Aorta (tissue), 5 donors: ENCODE data around the gene EFTUD2. TPM values are rescaled to one million over a fixed set of nuclear protein-coding genes. Genes with fewer than 3 reads are reported as not detected.

Source experiments
- ATAC-seq: fragments of 200-7000 bp; cut with Tn5 transposase; one replicate; pipeline ENCODE4 v1.9.1; 2022; ENCODE audit warnings: moderate library complexity; ENCODE audit not compliant: low FRiP score
- DNase-seq, 2 donors: peaks; one replicate each; pipeline ENCODE4 v3.0.0-alpha.2; 2020
- H3K27ac ChIP-seq, 2 donors: one replicate each; pipeline ENCODE4 v1.5.1; 2013; ENCODE audit warnings: low read length in 2 of 2, mild to moderate bottlenecking in 2 of 2, moderate library complexity in 2 of 2, control low read depth in 1 of 2, inconsistent platforms in 1 of 2, low read depth in 1 of 2
- H3K27me3 ChIP-seq, 2 donors: one replicate each; pipeline ENCODE4 v1.6.1; 2013; ENCODE audit warnings: control low read depth in 1 of 2, low read length in 1 of 2, mild to moderate bottlenecking in 1 of 2, moderate library complexity in 1 of 2; ENCODE audit not compliant: insufficient read depth in 2 of 2, control insufficient read depth in 1 of 2
- H3K36me3 ChIP-seq, 2 donors: one replicate each; pipeline ENCODE4 v1.6.1; 2013; ENCODE audit warnings: control low read depth in 1 of 2, low read length in 1 of 2, mild to moderate bottlenecking in 1 of 2; ENCODE audit not compliant: insufficient read depth in 2 of 2, control insufficient read depth in 1 of 2
- H3K4me1 ChIP-seq, 2 donors: one replicate each; pipeline ENCODE4 v1.6.1; 2013; ENCODE audit warnings: low read length in 2 of 2, control low read depth in 1 of 2, mild to moderate bottlenecking in 1 of 2, moderate library complexity in 1 of 2; ENCODE audit not compliant: insufficient read depth in 2 of 2, control insufficient read depth in 1 of 2
- H3K4me3 ChIP-seq, 2 donors: one replicate each; pipeline ENCODE4 v1.5.1; 2013; ENCODE audit warnings: low read length in 2 of 2, control low read depth in 1 of 2, mild to moderate bottlenecking in 1 of 2
- H3K9me3 ChIP-seq: one replicate; pipeline ENCODE4 v1.6.1; 2013; ENCODE audit warnings: mild to moderate bottlenecking, low read length; ENCODE audit not compliant: control insufficient read depth
- WGBS, 2 donors: extraction: QIAGEN DNeasy Blood & Tissue Kit; methylation state at CpG; one replicate each; pipeline ENCODE4 v1.1.7; 2013; 5-methylcytosine and 5-hydroxymethylcytosine counted together
- intact Hi-C, 2 donors: fragments of 100-400 bp; cut with DNase I; formaldehyde crosslinking; loops; one replicate each; pipeline versions ENCODE4 v1.14.2 to v1.15.0; 2022
- polyA plus RNA-seq, 2 donors: library from polyadenylated mRNA; stranded (reverse); fragments of 200-250 nt; gene quantifications; one replicate each; pipeline ENCODE4 v1.2.3, GENCODE V29; 2013
- total RNA-seq, 2 donors: library from RNA; stranded (reverse); fragmentation: NEBNext Ultra II Directional; extraction: Animal tissue kit (Norgen Biotek cat#: 25700); gene quantifications; one replicate each; pipeline ENCODE4 v1.2.1, GENCODE V29; 2021
- donor health status: healthy with polysubstance abuse.
- donor health status: Bipolar disorder and iron deficiency.
- donor health status: DM: no; HTN: no; CAD: no.
- donor health status: DM: no; HTN: no; CAD: no.
- donor health status: DM: yes; HTN: yes; CAD: no.

The EFTUD2 gene
- total and polyA plus RNA-seq, 4 donors: 17.8 to 78.6 (median 51.0) TPM

DNA sequence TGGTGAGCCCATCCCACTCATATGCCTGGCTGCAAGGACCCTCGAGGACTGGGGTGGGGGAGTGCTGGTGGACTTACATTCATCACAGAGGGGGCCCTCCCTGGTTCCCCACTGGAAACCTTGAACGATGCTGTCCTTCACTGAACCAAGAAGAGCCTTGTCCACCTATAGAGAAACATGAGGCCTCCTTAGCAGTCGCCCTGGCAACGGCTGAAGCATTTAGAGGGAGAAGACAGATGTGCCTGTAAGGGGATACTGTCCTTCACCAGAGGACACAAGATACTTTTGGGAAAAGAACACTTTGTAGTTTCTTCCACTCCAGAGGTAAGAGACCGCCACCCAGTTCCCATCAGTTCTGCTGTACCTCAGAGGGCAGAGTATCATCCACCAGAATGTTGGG lies 45.1 kb downstream of the EFTUD2 start:
- H3K27ac ChIP-seq: no peak overlapping the region
- no peaks in the 10 kb centered on the region for H3K4me1 ChIP-seq
- H3K4me3 ChIP-seq: no peak overlapping the region
- H3K36me3 ChIP-seq: peaks cover 4 to 8% of the 10 kb centered on the region in 2 donors
- DNase-seq: no peak
- 85 to 93% methylated on average over 5 of the region's 5 CpGs for WGBS, 2 donors
- intact Hi-C loops: no loop called here
- no peaks in the 10 kb centered on the region for H3K9me3 ChIP-seq
- no peak for ATAC-seq
- no peaks in the 10 kb centered on the region for H3K27me3 ChIP-seq

DNA sequence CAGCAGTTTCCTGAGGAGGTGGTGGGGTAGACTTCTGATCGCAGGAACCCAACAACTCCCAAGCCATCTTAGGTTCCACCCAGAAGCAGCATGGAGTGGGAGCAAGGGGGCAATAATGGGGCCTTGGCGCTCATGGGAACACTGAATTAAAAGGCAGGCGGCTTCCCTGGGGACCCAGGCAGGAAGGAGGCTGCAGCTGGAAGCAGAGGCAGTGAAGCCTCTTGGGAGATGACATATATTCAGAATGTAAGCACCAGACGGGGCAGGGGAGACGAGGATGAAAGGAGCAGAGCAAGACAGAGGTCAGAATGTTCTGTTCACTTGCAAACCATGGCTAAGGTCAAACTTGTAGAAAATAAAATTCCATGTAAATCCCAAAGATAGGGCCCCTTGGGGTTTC lies 48.6 kb downstream of the EFTUD2 start:
- 51 to 59% methylated on average over 5 of the region's 5 CpGs for WGBS, 2 donors

DNA sequence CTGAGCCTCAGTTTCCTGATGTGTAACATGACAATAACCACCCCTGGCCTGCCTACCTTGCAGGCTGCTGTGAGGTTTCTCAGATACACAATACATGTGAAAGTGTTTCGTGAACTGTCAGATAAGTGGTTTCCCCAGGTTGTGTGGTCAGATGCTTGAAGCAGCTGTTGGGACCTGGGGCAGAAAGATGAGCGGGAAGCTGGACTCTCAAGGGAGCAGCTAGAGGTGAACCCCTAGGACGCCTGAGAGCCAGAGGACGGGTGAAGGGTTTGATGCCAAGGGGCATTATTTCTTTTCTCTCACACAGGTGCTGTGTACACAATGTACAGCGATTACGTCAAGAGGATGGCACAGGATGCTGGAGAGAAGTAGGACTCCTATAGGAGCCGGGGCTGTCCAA lies 49.2 kb downstream of the EFTUD2 start:
- intact Hi-C loops: no loop called here
- DNase-seq (no peak), ATAC-seq (peak; percentile 30)
- no peak overlapping the region for H3K27ac ChIP-seq
- WGBS, 2 donors: 80 to 89% methylated on average over 7 of the region's 7 CpGs
- no peak overlapping the region for H3K4me3 ChIP-seq
- no peaks in the 10 kb centered on the region for H3K4me1 ChIP-seq
- H3K27me3 ChIP-seq: no peaks in the 10 kb centered on the region
- peaks cover 0 to 4% of the 10 kb centered on the region in 2 donors for H3K36me3 ChIP-seq
- no peaks in the 10 kb centered on the region for H3K9me3 ChIP-seq

More for the DNA sequence above, 48.6 kb downstream of the EFTUD2 start:
- DNase-seq (no peak), ATAC-seq (no peak)
- intact Hi-C loops: no loop called here
- Histone ChIP-seq H3K9me3 (no peaks in the 10 kb centered on the region), H3K36me3 (peaks cover 0 to 4% of the 10 kb centered on the region in 2 donors), H3K4me3 (no peak overlapping the region), H3K4me1 (no peaks in the 10 kb centered on the region), H3K27ac (no peak overlapping the region), H3K27me3 (no peaks in the 10 kb centered on the region)

DNA sequence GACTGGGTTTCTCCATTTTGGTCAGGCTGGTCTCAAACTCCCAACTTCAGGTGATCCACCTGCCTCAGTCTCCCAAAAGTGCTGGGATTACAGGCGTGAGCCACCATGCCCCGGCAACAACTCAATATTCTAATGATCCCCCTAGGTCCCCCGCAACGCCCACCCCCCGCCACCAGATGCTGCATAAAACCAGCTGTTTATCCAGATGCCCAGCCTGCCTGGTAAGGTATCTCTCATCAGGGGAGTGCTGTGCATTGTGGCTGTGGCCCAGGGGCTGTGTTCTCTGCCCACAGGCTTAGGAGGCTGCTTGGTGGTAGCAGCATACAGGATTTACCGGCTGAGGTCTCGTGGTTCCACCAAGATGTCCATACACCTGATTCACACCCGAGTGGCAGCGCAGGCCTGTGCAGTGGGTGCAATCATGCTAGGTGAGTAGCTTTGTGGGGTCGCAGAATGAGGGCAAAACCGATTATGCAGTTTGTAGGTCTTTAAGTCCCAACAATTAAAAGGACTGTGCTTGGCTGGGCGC lies 50.2 kb downstream of the EFTUD2 start:
- Histone ChIP-seq H3K4me1 (no peaks in the 10 kb centered on the region), H3K27ac (no peak overlapping the region), H3K36me3 (peaks cover 0 to 4% of the 10 kb centered on the region in 2 donors), H3K9me3 (no peaks in the 10 kb centered on the region), H3K4me3 (no peak overlapping the region), H3K27me3 (no peaks in the 10 kb centered on the region)
- intact Hi-C loops: no loop called here
- ATAC-seq: no peak
- no peak for DNase-seq
- 87 to 92% methylated on average over 12 of the region's 12 CpGs for WGBS, 2 donors

DNA sequence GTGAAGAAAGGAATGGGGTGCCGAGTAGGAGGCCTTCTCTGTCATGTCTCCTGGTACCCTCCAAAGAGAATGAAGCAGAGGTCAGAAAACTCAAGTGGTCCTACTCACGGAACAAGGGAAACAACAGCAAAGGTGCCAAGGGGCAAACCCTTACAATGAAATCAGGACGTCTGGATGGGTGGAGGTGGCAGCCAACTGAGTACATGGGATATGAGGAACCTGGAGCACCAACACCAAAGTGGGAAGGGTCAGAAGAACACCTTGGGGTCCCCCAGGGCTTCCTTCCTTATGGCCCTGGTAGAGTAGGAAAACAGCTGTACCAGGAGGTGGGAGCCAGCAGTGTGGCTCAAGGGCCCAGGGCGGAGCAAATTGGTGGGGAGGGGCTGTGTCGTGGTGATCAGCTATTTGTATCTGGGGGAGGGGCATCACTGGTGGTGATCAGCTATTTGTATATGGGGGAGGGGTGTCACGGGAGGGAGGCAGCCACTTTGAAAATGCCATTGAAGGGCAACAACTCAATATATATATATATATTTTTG lies 50.9 kb downstream of the EFTUD2 start:
- 60 to 65% methylated on average over 6 of the region's 6 CpGs for WGBS, 2 donors
- no peaks in the 10 kb centered on the region for H3K27me3 ChIP-seq
- intact Hi-C loops: no loop called here
- DNase-seq (no peak), ATAC-seq (no peak)
- H3K36me3 ChIP-seq: peaks cover 0 to 3% of the 10 kb centered on the region in 2 donors
- H3K4me1 ChIP-seq: no peaks in the 10 kb centered on the region
- no peaks in the 10 kb centered on the region for H3K9me3 ChIP-seq
- no peak overlapping the region for H3K27ac ChIP-seq
- H3K4me3 ChIP-seq: no peak overlapping the region

DNA sequence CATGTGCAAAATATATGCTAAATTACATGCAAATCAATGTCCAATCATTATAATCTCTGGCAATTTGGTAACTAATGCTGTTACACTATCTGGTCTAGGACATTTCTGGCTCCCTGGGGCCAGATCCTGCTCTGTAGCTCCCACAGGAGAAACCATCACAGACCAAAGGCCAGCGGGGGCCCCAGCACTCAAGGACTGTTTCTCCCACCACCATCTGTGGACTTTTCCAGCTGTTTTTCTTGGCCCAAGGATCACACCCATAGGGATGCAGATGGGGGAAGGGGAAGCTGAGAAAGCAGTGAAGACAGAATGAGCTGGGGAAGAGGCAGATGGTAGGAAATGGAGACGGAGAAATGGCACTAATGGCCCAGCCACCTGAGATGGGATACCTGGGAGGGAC lies 51.7 kb downstream of the EFTUD2 start, which contains the start of gene HIGD1B:
TSS of gene HIGD1B (plus strand) at position 298 of the 400 bp plus-strand sequence. CDS start 270 bp downstream, outside the sequence.
- intact Hi-C loops: no loop called here
- Histone ChIP-seq H3K27ac (no peak within 1 kb of the TSS), H3K4me1 (no peaks in the 10 kb centered on the region), H3K36me3 (no peaks in the 10 kb centered on the region), H3K4me3 (no peak within 1 kb of the TSS), H3K9me3 (no peaks in the 10 kb centered on the region), H3K27me3 (no peaks in the 10 kb centered on the region)
- ATAC-seq: no peak
- 42 to 47% methylated on average over 2 of the region's 2 CpGs for WGBS, 2 donors
- no peak for DNase-seq

DNA sequence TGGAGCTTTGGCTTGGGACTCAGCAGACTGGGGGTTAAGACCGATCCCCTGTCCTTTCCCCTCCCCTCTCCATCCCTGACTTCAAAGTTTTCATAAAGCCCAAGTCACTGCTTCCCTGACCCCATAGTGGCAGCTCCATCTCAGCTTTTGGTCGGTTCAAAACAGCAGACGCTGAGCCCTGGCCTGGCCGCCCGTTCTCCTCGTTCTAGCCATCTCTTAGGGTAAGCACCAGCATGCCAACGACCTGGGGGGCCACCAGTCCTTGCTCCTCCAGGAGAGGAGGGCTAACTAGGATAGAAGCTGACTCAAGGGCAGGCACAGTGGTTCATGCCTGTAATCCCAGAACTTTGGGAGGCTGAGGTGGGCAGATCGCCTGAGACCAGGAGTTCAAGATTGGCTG lies 53.0 kb downstream of the EFTUD2 start:
- ATAC-seq: no peak
- no peaks in the 10 kb centered on the region for H3K36me3 ChIP-seq
- intact Hi-C loops: no loop called here

DNA sequence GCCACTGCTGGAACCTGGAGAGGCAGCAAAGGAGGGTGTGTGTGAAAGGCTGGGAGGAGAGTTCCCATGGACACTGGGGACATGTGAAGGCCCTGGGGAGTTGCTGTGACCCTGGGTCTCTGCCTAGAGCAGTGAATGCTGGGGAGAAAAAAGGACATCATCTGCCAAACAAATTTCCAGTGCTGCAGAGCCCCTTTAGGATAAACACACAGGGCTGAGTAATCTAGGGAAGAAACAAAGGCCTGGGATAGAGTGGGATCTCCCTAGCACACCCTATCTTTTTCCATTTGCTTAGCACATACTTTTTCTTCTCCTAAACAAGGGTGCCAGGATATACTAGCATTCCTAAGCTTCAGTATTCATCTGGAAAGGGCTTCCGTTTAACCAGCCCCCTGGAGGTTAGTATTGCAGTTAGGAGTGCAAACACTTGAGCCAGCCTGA lies 54.8 kb downstream of the EFTUD2 start:
- no peaks in the 10 kb centered on the region for H3K27me3 ChIP-seq
- H3K27ac ChIP-seq: no peak overlapping the region
- no peaks in the 10 kb centered on the region for H3K36me3 ChIP-seq
- no peak overlapping the region for H3K4me3 ChIP-seq
- no peaks in the 10 kb centered on the region for H3K4me1 ChIP-seq
- ATAC-seq (no peak), DNase-seq (peak in 1 of 2 donors; percentile 43)
- 13 to 21% methylated on average over 1 of the region's 1 CpG for WGBS, 2 donors
- no peaks in the 10 kb centered on the region for H3K9me3 ChIP-seq
- intact Hi-C loops: no loop called here

More for the DNA sequence above, 53.0 kb downstream of the EFTUD2 start:
- no peaks in the 10 kb centered on the region for H3K9me3 ChIP-seq
- H3K27ac ChIP-seq: no peak overlapping the region
- no peaks in the 10 kb centered on the region for H3K27me3 ChIP-seq
- DNase-seq: no peak
- no peak overlapping the region for H3K4me3 ChIP-seq
- WGBS, 2 donors: 78% methylated on average over 8 of the region's 8 CpGs
- no peaks in the 10 kb centered on the region for H3K4me1 ChIP-seq

DNA sequence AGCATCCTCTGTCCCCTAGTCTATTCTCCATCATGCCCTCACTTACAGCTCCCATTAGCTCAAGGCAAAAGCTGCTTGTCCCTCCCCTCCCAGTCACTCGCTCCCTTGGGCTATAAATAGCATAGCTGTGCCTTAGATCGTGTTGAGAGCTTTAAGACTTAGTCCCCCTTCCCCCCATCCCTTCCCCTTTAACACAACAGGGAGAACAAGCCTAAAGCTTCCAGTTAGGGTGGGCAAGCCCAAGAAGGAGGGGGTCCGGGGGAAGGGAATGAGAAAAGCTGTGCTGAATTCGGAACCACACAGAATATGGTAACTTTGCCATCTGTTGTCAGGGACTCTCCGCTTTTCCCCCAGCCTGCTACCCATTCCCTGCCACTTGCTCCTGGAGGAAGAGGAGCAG lies 56.5 kb downstream of the EFTUD2 start:
- 17 to 18% methylated on average over 5 of the region's 5 CpGs for WGBS, 2 donors
- intact Hi-C loops: no loop called here
- Histone ChIP-seq H3K27ac (no peak overlapping the region), H3K4me1 (no peaks in the 10 kb centered on the region), H3K27me3 (no peaks in the 10 kb centered on the region), H3K4me3 (no peak overlapping the region), H3K36me3 (no peaks in the 10 kb centered on the region), H3K9me3 (no peaks in the 10 kb centered on the region)
- ATAC-seq (peak; percentile 70), DNase-seq (peak in 1 of 2 donors; percentile 7)
